SK-N-SH treated with all-trans-retinoic acid at 6 μM for 48 hours (cell line): ENCODE measurements around the gene ZNF536.

Experiments used
- ARNTL ChIP-seq: fragments of 450-650 bp; formaldehyde crosslinking; IDR thresholded peaks from 2 replicates; pipeline ENCODE4 v1.5.0; 2020; ENCODE audit warnings: low read depth, mild to moderate bottlenecking, moderate library complexity, borderline replicate concordance
- CSDC2 ChIP-seq: fragments of 250-450 bp; sonication (Bioruptor Pico); IDR thresholded peaks from 2 replicates; pipeline ENCODE4 v1.5.0; 2020; ENCODE audit warnings: mild to moderate bottlenecking, moderate library complexity
- CSRNP3 ChIP-seq: fragments of 250-450 bp; sonication (Bioruptor Pico); IDR thresholded peaks from 2 replicates; pipeline ENCODE4 v1.5.1; 2021; ENCODE audit warnings: mild to moderate bottlenecking, moderate library complexity
- GLIS3 ChIP-seq: fragments of 250-450 bp; sonication (Bioruptor Pico); IDR thresholded peaks from 2 replicates; pipeline ENCODE4 v1.5.0; 2020; ENCODE audit warnings: mild to moderate bottlenecking, moderate library complexity
- PATZ1 ChIP-seq: fragments of 250-450 bp; sonication (Bioruptor Pico); IDR thresholded peaks from 2 replicates; pipeline ENCODE4 v1.8.0; 2020; ENCODE audit warnings: mild to moderate bottlenecking, moderate library complexity, borderline replicate concordance
- RARB ChIP-seq: fragments of 250-450 bp; sonication (Bioruptor Pico); IDR thresholded peaks from 2 replicates; pipeline ENCODE4 v1.8.0; 2021; ENCODE audit warnings: mild to moderate bottlenecking, moderate library complexity
- SNAI2 ChIP-seq: fragments of 250-450 bp; sonication (Bioruptor Pico); IDR thresholded peaks from 2 replicates; pipeline ENCODE4 v1.5.0; 2020; ENCODE audit warnings: mild to moderate bottlenecking, moderate library complexity
- ZNF565 ChIP-seq: fragments of 450-650 bp; formaldehyde crosslinking; conservative IDR thresholded peaks from 2 replicates; pipeline ENCODE4 v1.5.0; 2020; ENCODE audit warnings: low read depth, mild to moderate bottlenecking, moderate library complexity
- ZNF70 ChIP-seq: fragments of 450-650 bp; formaldehyde crosslinking; IDR thresholded peaks from 2 replicates; pipeline ENCODE4 v1.5.0; 2020; ENCODE audit warnings: mild to moderate bottlenecking, moderate library complexity

- no peak for TF ChIP-seq GLIS3 (CRISPR knock-in tag)
- TF ChIP-seq CSDC2 (CRISPR knock-in tag), result no peak
- TF ChIP-seq PATZ1 (CRISPR knock-in tag), result no peak
- TF ChIP-seq RARB (CRISPR knock-in tag), result no peak
- TF ChIP-seq SNAI2 (CRISPR knock-in tag), result no peak
- no peak for TF ChIP-seq ARNTL
- no peak for TF ChIP-seq ZNF565 (CRISPR knock-in tag)
- TF ChIP-seq ZNF70 (CRISPR knock-in tag), result no peak
- no peak for TF ChIP-seq CSRNP3 (CRISPR knock-in tag)
Measured at GRCh38 chr19:30402436-30403202, 30.4 kb downstream of the ZNF536 start.
